ENCODE data around the gene NDUFV2. TPM values are rescaled to one million over a fixed set of nuclear protein-coding genes. Genes with fewer than 3 reads are reported as not detected.

The NDUFV2 gene
- total and polyA plus RNA-seq, 2 of the 13 experiments (the other 11 are each of a cell fraction or from before 2014, with no cell fraction given): 216 to 299 TPM

GRCh38 chr18:9148203-9148552 lies 45.7 kb downstream of the NDUFV2 start:
- no TSS peak for BruUV-seq (replicated peaks)
- WGBS (ENCODE audit: low lambda C conversion rate): 54% methylated on average over 1 of the region's 1 CpG
- Histone ChIP-seq H3K9me3 (ENCODE audit: low read length) (no peaks in the 10 kb centered on the region), H3K79me2 (ENCODE audit: insufficient read depth, low read length) (peaks cover 95% of the 10 kb centered on the region), H3K27ac (ENCODE audit: extremely low read length, insufficient read depth, low read length) (no peak overlapping the region), H3K4me2 (ENCODE audit: low read depth, low read length) (no peak overlapping the region), H3K4me1 (ENCODE audit: insufficient read depth, low read length) (peaks cover 44% of the 10 kb centered on the region), H3K4me3 (replicated peaks in 1 of 3; ENCODE audit: insufficient read depth in 1 of 3, low read depth in 2 of 3, low read length in 3 of 3) (no peak overlapping the region), H4K20me1 (ENCODE audit: insufficient read depth, low read length) (peaks cover 6% of the 10 kb centered on the region), H3K36me3 (replicated peaks in 1 of 2; ENCODE audit: control insufficient read depth in 1 of 2, insufficient read depth in 2 of 2, low read length in 2 of 2) (no peaks in the 10 kb centered on the region; a peak in 1 of 5 replicates), H2AFZ (ENCODE audit: low read length) (no peak overlapping the region), H3K9ac (ENCODE audit: insufficient read depth, low read depth, low read length) (no peak overlapping the region), H3K27me3 (ENCODE audit: control insufficient read depth in 1 of 2, insufficient read depth in 2 of 2, low read length in 2 of 2) (no peaks in the 10 kb centered on the region)
- ChIA-PET CTCF (ENCODE audit: low intra/inter-chr PET ratio, low total read pairs) (interaction anchor here (2.5 kb wide), 1 partner anchor 75 kb away, joined by 30 read pairs; no protein-coding TSS in a partner anchor), POLR2A (interaction anchor here (0.7 to 1.0 kb wide), 3 partner anchors 11 to 77 kb away, joined by 3 to 6 read pairs (median 3); partner anchors contain the start of gene ANKRD12)
- no peak for TF ChIP-seq TEAD3 (CRISPR knock-in tag; optimal IDR thresholded peaks at IDR 0.05; ENCODE audit: borderline replicate concordance)
- TF ChIP-seq E2F2 (CRISPR knock-in tag; IDR thresholded peaks at IDR 0.05; ENCODE audit: borderline replicate concordance): no peak
- TF ChIP-seq ZBTB8A (CRISPR knock-in tag; IDR thresholded peaks at IDR 0.05; ENCODE audit: borderline replicate concordance, low read depth): no peak
- no peak for TF ChIP-seq NCOA1 (CRISPR knock-in tag; IDR thresholded peaks at IDR 0.05)
- no peak for TF ChIP-seq FUBP1 (CRISPR knock-in tag; IDR thresholded peaks at IDR 0.05; ENCODE audit: borderline replicate concordance)
- FAIRE-seq: no peak
- no peak for DNase-seq (ENCODE audit: low spot score)
- intact Hi-C loops (cut with micrococcal nuclease; ENCODE audit: unreplicated experiment): loop anchor here (1.0 kb wide), 1 partner anchor 75 kb away; no protein-coding TSS in a partner anchor
- in situ Hi-C loops (cut with HindIII; ENCODE audit: extremely low pct_ligation_motif_present, low pct_unique_long_range_greater_than_20kb): no loop called here
- no peak for ATAC-seq
